Smooth muscle cell of trachea (primary cell): Measurements from ENCODE around the gene LRRC3B. TPM values are rescaled to one million over a fixed set of nuclear protein-coding genes. Genes with fewer than 3 reads are reported as not detected.

Source experiments
- total RNA-seq: library from RNA; depleted of rRNA; stranded (reverse); fragments of >200 nt; gene quantifications from 2 replicates; pipeline ENCODE4 v1.2.1, GENCODE V29; 2014

The LRRC3B gene
- total RNA-seq: not detected in 2 replicates

GRCh38 chr3:26622621-26623418 is at the start of gene LRRC3B:
TSS of gene LRRC3B (plus strand) at chr3:26622772. CDS start at chr3:26709673, 86,901 bp downstream.

